ENCODE results near the gene TBC1D8.

TBC1D8 gene

DNA sequence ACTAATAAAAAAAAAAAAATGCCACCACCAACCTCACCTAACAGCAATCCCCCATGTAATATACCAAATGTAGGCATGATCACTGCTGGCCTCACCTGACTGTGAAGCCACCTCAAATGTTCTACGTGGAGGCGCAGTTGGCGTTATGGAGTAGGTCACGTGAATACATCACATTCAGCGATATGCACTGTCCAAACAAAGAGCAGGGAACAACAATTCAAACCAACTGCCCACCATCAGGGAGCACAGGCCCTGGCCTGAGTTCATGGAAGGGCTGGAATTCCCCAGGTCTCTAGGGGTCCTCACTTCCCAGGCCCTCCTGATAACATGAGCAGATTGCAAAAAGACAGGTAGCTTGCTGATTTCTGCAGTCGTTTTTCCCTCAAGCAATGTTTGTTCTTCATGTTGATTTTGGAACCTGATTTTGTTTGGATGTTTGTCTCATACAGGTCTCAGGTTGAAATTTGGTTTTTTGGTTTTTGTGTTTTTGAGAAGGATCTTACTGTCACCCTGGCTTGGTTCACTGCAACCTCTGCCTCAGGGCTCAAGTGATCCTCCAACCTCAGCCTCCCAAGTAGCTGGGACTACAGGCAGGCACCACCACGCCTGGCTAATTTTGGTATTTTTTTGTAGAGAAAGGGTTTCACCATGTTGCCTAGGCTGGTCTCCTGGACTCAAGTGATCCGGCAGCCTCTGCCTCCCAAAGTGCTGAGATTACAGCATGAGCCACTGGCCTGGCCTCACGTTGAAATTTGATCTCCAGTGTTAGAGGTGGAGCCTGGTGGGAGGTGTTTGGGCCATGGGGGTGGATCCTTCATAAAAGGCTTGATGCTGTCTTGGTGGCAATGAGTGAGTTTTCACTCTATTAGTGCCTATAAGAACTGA lies 15.5 kb downstream of the TBC1D8 start:
- no peak for DNase-seq (ENCODE audit: low read depth)

DNA sequence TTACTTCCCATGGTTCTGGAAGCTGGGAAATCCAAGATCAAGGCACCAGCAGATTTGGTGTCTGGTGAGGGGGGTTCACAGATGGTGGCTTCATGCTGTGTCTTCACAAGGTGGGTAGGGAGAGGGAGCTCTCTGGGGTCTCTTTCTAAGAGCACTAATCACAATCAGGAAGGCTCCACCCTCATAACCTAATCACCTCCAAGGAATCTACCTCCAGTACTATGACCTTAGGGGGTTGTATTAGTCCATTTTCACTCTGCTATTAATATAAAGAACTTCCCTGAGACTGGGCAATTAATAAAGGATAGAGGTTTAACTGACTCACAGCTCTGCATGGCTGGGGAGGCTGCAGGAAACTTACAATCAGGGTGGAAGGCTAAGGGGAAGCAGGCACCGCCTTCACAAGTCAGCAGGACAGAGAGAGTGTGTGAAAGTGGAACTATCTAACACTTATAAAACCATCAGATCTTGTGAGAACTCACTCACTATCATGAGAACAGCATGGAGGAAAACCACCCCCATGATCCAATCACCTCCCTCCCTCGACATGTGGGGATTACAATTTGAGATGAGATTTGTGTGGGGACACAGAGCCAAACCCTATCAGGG lies 17.6 kb downstream of the TBC1D8 start:
- no peak for DNase-seq (ENCODE audit: low read depth)

GRCh38 chr2:101132202-101132601 lies 19.0 kb downstream of the TBC1D8 start:
- DNase-seq (ENCODE audit: low read depth), result no peak

- no peak for DNase-seq (ENCODE audit: low read depth)
Observed at GRCh38 chr2:101130081-101130480, 21.1 kb downstream of the TBC1D8 start.

GRCh38 chr2:101127319-101128056 lies 23.7 kb downstream of the TBC1D8 start:
- peak; percentile 9 for DNase-seq (ENCODE audit: low read depth)

- peak; percentile 43 for DNase-seq (ENCODE audit: low read depth)
Observed at GRCh38 chr2:101125808-101126207, 25.4 kb downstream of the TBC1D8 start.

DNA sequence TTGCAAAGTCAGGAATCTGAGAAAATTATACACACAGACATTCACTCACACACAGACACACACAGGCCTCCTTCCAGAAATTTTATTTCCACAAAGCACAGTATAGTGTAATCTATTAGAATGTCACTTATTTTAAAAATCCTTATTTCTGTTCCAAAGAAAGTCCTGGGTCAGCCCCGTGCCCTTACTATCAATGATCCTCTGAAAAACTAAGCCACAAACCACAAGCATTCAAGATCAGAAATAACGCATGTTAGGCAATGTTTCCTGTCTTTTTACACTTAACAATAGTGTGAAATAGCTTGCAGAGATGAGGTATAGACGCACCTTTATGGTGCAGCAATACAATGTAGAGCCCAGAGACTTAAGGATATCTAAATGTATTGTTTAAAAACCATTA lies 25.8 kb downstream of the TBC1D8 start:
- peak; percentile 79 for DNase-seq (ENCODE audit: low read depth)

- DNase-seq (ENCODE audit: low read depth), result peak; percentile 99
Observed at GRCh38 chr2:101124643-101125366, 26.4 kb downstream of the TBC1D8 start.

- peak; percentile 82 for DNase-seq (ENCODE audit: low read depth)
Observed at GRCh38 chr2:101123795-101124471, 27.2 kb downstream of the TBC1D8 start.

DNA sequence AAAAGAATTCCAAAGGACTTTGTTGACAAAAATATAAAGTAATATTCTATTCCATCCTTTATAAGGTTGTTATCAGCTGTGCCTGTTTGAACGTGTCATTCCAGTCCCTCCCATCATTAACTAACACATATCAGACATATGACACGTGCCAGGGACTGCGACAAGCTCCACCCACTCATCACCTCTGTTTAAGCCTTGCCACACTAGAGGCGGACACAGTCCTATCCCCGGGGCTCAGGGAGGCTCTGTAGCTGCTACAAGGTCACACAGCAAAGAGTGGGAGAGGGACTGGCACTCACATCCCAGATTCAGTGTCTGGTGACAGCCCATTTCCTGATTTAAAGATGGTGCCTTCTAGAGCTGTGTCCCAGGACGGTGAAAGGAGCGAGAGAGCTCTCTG lies 30.0 kb downstream of the TBC1D8 start:
- DNase-seq (ENCODE audit: low read depth), result peak; percentile 18

DNA sequence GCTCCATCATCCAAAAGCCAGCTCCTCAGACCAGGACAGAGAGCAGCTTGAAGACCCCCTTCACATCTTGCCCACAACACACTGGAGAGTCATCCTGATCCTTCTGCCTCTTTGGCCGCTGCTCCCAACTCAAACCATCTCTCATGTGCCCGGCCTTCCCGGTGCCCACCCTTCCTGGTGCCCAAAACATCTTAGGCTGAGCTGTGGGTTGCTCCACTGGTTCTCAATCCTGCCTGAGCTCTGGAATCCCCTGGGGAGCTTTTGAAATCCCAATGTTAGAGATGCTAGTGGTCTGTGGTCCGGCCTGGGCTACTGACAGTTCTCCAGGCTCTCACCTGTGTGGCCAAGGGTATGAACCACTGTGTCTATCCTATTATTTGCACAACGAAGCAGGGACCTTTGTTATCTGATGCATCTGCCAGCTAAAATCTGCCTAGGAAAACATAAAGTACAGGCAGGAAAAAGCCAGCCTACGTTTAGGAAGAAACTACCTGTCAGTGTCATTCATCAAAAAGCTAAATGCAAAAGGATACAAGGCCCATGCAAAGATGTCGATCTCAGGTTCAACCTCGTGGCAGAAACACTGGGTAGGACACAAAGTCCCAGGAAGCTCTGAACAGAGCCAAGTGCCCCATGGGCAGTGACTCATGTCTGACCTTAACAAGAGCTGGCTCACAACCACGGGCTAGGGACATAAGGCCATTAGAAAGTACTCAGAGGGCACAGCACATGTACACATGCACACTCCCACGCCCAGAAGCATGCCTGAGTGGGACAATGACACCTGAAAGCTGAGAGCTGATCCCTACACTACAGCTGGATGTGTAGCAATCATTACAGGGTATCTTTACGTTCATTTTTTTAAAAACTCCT lies 30.8 kb downstream of the TBC1D8 start:
- DNase-seq (ENCODE audit: low read depth), result peak; percentile 93

DNA sequence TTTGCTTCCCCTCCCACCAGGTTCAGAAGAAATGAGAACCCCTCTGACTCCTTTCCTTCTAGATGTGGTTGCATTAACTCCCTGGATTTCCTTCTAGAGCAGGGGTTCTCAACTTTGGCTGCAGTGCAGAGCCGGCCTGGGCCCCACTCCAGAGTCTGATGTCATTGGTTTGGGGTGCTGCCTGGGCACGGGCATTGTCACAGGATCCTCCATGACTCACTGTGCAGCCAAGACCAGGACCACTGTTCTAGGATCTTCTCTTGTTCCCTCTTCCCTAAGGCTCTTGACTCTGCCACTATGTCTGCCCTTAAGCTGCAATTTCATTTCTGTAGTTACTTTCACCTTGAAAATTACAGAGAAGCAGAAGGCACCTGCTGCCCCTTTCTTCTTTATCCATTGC lies 31.8 kb downstream of the TBC1D8 start:
- DNase-seq (ENCODE audit: low read depth), result peak; percentile 55

- DNase-seq (ENCODE audit: low read depth), result no peak
Observed at GRCh38 chr2:101116841-101117552, 34.2 kb downstream of the TBC1D8 start.

DNA sequence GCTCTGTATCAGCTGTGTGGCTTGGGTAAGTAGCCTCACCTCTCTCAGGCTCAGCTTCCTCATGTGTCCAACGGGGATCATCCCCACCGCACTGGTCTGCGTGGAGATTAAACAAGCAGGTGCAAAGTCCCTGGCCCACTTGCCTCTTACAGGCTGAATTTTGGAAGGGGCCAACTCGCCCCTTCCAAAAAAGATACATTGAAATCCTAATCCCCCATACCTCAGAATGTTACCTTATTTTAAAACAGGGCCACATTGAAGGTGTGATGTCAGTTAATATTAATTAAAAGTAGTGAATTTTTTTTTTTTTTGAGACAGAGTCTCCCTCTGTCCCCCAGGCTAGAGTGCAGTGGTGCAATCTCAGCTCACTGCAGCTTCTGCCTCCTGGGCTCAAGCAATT lies 34.8 kb downstream of the TBC1D8 start:
- no peak for DNase-seq (ENCODE audit: low read depth)

GRCh38 chr2:101115664-101116063 lies 35.5 kb downstream of the TBC1D8 start:
- DNase-seq (ENCODE audit: low read depth), result no peak

DNA sequence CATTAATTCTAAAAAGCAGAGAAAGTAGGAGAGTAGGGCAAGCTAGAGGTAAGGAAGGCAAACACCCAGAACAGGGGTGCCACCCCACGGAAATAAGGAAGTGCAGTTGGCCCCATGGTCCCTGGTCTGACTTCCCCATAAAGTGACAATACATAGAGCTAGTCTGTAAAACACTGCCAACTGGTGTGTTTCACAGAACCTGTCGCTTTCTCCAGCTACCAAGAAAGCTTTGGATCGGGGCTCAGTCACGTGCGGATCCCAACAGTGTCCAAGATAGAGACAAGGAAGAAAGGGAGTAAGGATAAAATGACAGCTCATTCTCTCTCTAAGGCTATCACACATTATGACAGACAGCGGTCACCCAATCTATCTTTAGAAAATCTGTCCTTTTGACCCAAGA lies 36.4 kb downstream of the TBC1D8 start:
- no peak for DNase-seq (ENCODE audit: low read depth)

- no peak for DNase-seq (ENCODE audit: low read depth)
Observed at GRCh38 chr2:101114268-101114783, 36.9 kb downstream of the TBC1D8 start.

DNA sequence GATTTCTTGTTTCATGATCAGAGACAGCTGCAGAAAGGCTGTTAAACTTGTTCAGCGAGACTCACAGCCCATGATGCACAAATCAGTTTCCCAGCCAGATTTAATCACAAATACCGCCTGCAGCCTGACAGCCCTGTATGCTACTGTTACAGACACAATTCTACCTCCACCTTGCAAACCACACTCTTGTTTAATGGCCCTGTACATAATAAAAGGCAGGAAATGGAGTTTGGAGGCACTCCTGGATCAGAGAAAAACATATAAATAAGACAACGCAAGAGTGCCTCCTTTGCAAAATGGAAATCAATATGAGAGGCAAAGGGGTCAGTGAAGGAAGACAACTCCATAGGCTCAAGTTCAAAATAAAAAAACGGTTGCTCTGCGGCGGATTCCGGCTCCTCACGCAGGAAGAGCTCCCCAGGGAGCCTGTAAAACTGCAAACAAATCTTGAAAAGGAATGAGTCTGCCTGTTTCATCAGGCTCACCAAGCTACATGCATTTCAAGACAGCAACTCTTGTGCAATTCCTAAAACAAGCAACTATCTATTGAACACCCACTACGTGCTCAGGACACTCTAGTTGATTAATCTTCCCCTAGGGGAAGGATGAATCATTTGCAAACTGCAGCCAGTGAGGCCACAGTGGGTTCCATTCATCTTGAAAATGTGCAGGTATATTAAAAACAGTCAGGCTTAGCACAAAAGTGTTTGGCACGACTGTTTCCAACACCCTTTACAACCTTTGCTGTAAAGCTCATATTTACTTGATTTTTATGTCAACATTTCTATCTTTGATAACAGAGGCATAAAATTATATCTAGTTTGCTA lies 37.5 kb downstream of the TBC1D8 start:
- DNase-seq (ENCODE audit: low read depth), result peak; percentile 62

DNA sequence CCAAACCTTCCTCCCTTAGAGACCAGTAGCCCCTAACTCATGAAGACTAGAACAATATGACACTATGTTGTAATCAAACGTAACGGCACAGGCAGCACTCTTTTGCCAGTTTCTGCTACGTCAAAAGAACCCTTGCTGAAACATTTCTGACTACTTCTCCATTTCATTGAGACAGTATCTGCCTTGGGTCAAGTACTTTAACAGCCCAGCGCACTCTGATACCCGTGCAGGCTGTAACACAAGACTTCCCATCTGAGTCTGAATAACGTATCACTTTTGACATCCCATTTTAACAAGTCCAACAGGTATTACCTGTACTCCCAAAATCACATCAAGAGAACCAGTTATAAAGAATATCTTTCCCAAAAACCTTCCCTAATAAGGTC lies 38.4 kb downstream of the TBC1D8 start:
- DNase-seq (ENCODE audit: low read depth), result no peak
